Liver (tissue), 9 donors: ENCODE results near the gene WWOX. TPM values are rescaled to one million over a fixed set of nuclear protein-coding genes. Genes with fewer than 3 reads are reported as not detected.

ENCODE experiments used
- DNase-seq: peaks from one replicate; pipeline ENCODE4 v3.0.0-alpha.2; 2017; ENCODE audit warnings: low spot score
- H3K27ac ChIP-seq, 2 donors: one replicate each; pipeline ENCODE4 v1.7.0; 2013; ENCODE audit warnings: inconsistent platforms in 2 of 2, low read length in 2 of 2, control low read depth in 1 of 2, low read depth in 1 of 2, mild to moderate bottlenecking in 1 of 2
- H3K27me3 ChIP-seq, 4 donors: one replicate each; pipeline versions ENCODE4 v1.6.1 to v1.7.0; 2013; ENCODE audit warnings: low read length in 3 of 4, inconsistent platforms in 1 of 4, mild to moderate bottlenecking in 1 of 4, moderate library complexity in 1 of 4; ENCODE audit not compliant: control insufficient read depth in 4 of 4, insufficient read depth in 4 of 4
- H3K36me3 ChIP-seq, 4 donors: one replicate each; pipeline versions ENCODE4 v1.6.1 to v1.7.0; 2013; ENCODE audit warnings: low read length in 3 of 4, mild to moderate bottlenecking in 3 of 4, low read depth in 1 of 4, moderate library complexity in 1 of 4; ENCODE audit not compliant: control insufficient read depth in 4 of 4, insufficient read depth in 3 of 4
- H3K4me1 ChIP-seq, 4 donors: one replicate each; pipeline versions ENCODE4 v1.6.1 to v1.7.0; 2013; ENCODE audit warnings: low read length in 3 of 4, mild to moderate bottlenecking in 3 of 4, moderate library complexity in 1 of 4; ENCODE audit not compliant: control insufficient read depth in 4 of 4, insufficient read depth in 4 of 4
- H3K4me3 ChIP-seq, 3 donors: one replicate each; pipeline versions ENCODE4 v1.6.1 to v1.7.0; 2013; ENCODE audit warnings: low read length in 3 of 3, control low read depth in 1 of 3, low read depth in 1 of 3, mild to moderate bottlenecking in 1 of 3
- H3K9ac ChIP-seq, 2 donors: one replicate each; pipeline ENCODE4 v1.7.0; 2013; ENCODE audit warnings: low read length in 2 of 2, mild to moderate bottlenecking in 2 of 2, moderate library complexity in 2 of 2, control low read depth in 1 of 2, low read depth in 1 of 2
- H3K9me3 ChIP-seq, 4 donors: one replicate each; pipeline versions ENCODE4 v1.6.1 to v1.7.0; 2013; ENCODE audit warnings: low read length in 3 of 4; ENCODE audit not compliant: control insufficient read depth in 4 of 4
- ATF3 ChIP-seq: IDR thresholded peaks from 2 replicates; pipeline ENCODE4 v1.6.1; 2016; ENCODE audit warnings: antibody characterized with exemption
- CTCF ChIP-seq: fragments of 150-350 bp; IDR thresholded peaks from 2 replicates; pipeline ENCODE4 v1.5.1; 2017; ENCODE audit warnings: improper control_type of control experiment, low read depth, low read length; ENCODE audit not compliant: missing input control
- FOXA1 ChIP-seq: IDR thresholded peaks from 2 replicates; pipeline ENCODE4 v1.6.1; 2016; ENCODE audit warnings: antibody characterized with exemption
- FOXA2 ChIP-seq: IDR thresholded peaks from 2 replicates; pipeline ENCODE4 v1.6.1; 2016; ENCODE audit warnings: antibody characterized with exemption
- GABPA ChIP-seq, 2 donors: IDR thresholded peaks in 1 of 2; conservative IDR thresholded peaks in 1 of 2; 2 replicates each; pipeline ENCODE4 v1.6.1; 2016; ENCODE audit warnings: antibody characterized with exemption in 2 of 2, mild to moderate bottlenecking in 1 of 2, moderate library complexity in 1 of 2
- HNF4A ChIP-seq, 2 donors: conservative IDR thresholded peaks; 2 replicates each; pipeline ENCODE4 v1.6.1; 2016; ENCODE audit warnings: antibody characterized with exemption in 2 of 2, mild to moderate bottlenecking in 2 of 2
- HNF4G ChIP-seq: IDR thresholded peaks from 2 replicates; pipeline ENCODE4 v1.6.1; 2016; ENCODE audit warnings: antibody characterized with exemption
- MAX ChIP-seq: IDR thresholded peaks from 2 replicates; pipeline ENCODE4 v1.6.1; 2016; ENCODE audit warnings: antibody characterized with exemption
- NR2F2 ChIP-seq: IDR thresholded peaks from 2 replicates; pipeline ENCODE4 v1.6.1; 2016; ENCODE audit warnings: antibody characterized with exemption
- RAD21 ChIP-seq, 2 donors: IDR thresholded peaks; 2 replicates each; pipeline ENCODE4 v1.6.1; 2016; ENCODE audit warnings: antibody characterized with exemption in 2 of 2, mild to moderate bottlenecking in 2 of 2
- SP1 ChIP-seq: IDR thresholded peaks from 2 replicates; pipeline ENCODE4 v1.6.1; 2018; ENCODE audit warnings: antibody characterized with exemption, mild to moderate bottlenecking
- TAF1 ChIP-seq: conservative IDR thresholded peaks from 2 replicates; pipeline ENCODE4 v1.6.1; 2016; ENCODE audit warnings: antibody characterized with exemption, mild to moderate bottlenecking
- YY1 ChIP-seq: IDR thresholded peaks from 2 replicates; pipeline ENCODE4 v1.6.1; 2016; ENCODE audit warnings: antibody characterized with exemption, mild to moderate bottlenecking
- WGBS: extraction: QIAGEN DNeasy Blood & Tissue Kit; methylation state at CpG from one replicate; pipeline ENCODE4 v1.1.7; 2013; 5-methylcytosine and 5-hydroxymethylcytosine counted together
- polyA plus RNA-seq, 2 donors: library from polyadenylated mRNA; stranded (reverse) in 1 of 2; unstranded in 1 of 2; fragments of 200-250 nt in 1 of 2; fragments of >200 nt in 1 of 2; fragmentation: Nextera tagmentation in 1 of 2; extraction: Ambion mirVana in 1 of 2; gene quantifications; one replicate each; pipeline versions ENCODE4 v1.2.1 to v1.2.3, GENCODE V29; 2013 to 2015
- total RNA-seq, 2 donors: library from RNA; depleted of rRNA; stranded (reverse); fragments of >200 nt; gene quantifications; one replicate each; pipeline ENCODE4 v1.2.3, GENCODE V29; 2014
- TF ChIP-seq, protein P1 (sequence below): IDR thresholded peaks from 2 replicates; pipeline ENCODE4 v1.6.1; 2016; ENCODE audit warnings: antibody characterized with exemption, mild to moderate bottlenecking
- donor health status: healthy.
- donor health status: healthy.
- donor health status: healthy.
- donor health status: healthy.
- donor health status: healthy.

The WWOX gene
- total and polyA plus RNA-seq, 4 donors: 9.8 to 46.0 (median 15.3) TPM

GRCh38 chr16:78972006-78972405, 872.6 kb downstream of the WWOX start:
- Histone ChIP-seq H3K36me3 (no peaks in the 10 kb centered on the region), H3K27me3 (no peaks in the 10 kb centered on the region), H3K9ac (no peak overlapping the region), H3K27ac (no peak overlapping the region), H3K9me3 (no peaks in the 10 kb centered on the region), H3K4me1 (no peaks in the 10 kb centered on the region), H3K4me3 (no peak overlapping the region)
- TF ChIP-seq FOXA1: no peak
- TF ChIP-seq FOXA2: no peak
- TF ChIP-seq ATF3: no peak
- TF ChIP-seq CTCF: no peak
- TF ChIP-seq TAF1: no peak
- TF ChIP-seq GABPA (IDR thresholded peaks at IDR 0.05 in 1 of 2, conservative IDR thresholded peaks at IDR 0.05 in 1 of 2): no peak
- no peak for TF ChIP-seq SP1
- TF ChIP-seq HNF4A (conservative IDR thresholded peaks at IDR 0.05): no peak
- TF ChIP-seq, protein P1, sequence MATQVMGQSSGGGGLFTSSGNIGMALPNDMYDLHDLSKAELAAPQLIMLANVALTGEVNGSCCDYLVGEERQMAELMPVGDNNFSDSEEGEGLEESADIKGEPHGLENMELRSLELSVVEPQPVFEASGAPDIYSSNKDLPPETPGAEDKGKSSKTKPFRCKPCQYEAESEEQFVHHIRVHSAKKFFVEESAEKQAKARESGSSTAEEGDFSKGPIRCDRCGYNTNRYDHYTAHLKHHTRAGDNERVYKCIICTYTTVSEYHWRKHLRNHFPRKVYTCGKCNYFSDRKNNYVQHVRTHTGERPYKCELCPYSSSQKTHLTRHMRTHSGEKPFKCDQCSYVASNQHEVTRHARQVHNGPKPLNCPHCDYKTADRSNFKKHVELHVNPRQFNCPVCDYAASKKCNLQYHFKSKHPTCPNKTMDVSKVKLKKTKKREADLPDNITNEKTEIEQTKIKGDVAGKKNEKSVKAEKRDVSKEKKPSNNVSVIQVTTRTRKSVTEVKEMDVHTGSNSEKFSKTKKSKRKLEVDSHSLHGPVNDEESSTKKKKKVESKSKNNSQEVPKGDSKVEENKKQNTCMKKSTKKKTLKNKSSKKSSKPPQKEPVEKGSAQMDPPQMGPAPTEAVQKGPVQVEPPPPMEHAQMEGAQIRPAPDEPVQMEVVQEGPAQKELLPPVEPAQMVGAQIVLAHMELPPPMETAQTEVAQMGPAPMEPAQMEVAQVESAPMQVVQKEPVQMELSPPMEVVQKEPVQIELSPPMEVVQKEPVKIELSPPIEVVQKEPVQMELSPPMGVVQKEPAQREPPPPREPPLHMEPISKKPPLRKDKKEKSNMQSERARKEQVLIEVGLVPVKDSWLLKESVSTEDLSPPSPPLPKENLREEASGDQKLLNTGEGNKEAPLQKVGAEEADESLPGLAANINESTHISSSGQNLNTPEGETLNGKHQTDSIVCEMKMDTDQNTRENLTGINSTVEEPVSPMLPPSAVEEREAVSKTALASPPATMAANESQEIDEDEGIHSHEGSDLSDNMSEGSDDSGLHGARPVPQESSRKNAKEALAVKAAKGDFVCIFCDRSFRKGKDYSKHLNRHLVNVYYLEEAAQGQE: no peak
- TF ChIP-seq RAD21 (IDR thresholded peaks at IDR 0.05): no peak
- DNase-seq: no peak
- WGBS: 94% methylated on average over 10 of the region's 10 CpGs

DNA sequence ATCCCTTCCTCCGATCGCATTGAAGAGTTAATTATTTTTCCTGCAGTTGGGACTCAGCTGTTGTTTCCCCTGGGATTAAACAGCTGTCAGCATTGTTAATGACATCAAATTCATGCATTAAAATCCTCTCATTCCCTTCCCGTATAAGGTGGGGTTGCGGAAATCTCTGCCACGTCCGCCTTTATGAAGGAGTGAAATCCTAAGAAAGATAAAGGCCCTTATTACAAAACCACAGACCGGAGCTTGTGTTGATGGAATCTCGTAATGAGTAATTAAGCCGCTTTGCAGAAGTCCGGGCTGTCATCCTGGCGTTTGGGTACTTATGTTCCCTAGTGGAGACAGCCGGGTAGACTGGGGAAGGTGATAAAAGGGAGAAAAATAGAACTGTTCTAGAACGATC, 873.5 kb downstream of the WWOX start:
- H3K27me3 ChIP-seq: no peaks in the 10 kb centered on the region
- no peak overlapping the region for H3K27ac ChIP-seq
- H3K36me3 ChIP-seq: no peaks in the 10 kb centered on the region
- DNase-seq: no peak
- H3K4me1 ChIP-seq: no peaks in the 10 kb centered on the region
- no peaks in the 10 kb centered on the region for H3K9me3 ChIP-seq
- no peak overlapping the region for H3K9ac ChIP-seq
- TF ChIP-seq HNF4A (conservative IDR thresholded peaks at IDR 0.05) (no peak), HNF4G (no peak), GABPA (IDR thresholded peaks at IDR 0.05 in 1 of 2, conservative IDR thresholded peaks at IDR 0.05 in 1 of 2) (no peak), MAX (no peak), NR2F2 (no peak), RAD21 (IDR thresholded peaks at IDR 0.05) (no peak), SP1 (no peak), YY1 (no peak), FOXA2 (no peak), TAF1 (no peak)
- TF ChIP-seq, protein P1: no peak
- WGBS: 94% methylated on average over 13 of the region's 13 CpGs
- H3K4me3 ChIP-seq: no peak overlapping the region
